GM18502 (cell line): ENCODE measurements around the gene PLD2.
"Not testable (repeated sequence)": the region's sequence is repeated elsewhere in the genome, so short reads cannot be mapped to it uniquely, and the experiment has no call there.

Source experiments
- ATAC-seq: cut with Tn5 transposase; IDR thresholded peaks from one replicate; pipeline ENCODE4 v1.9.1; 2021; ENCODE audit warnings: mild to moderate bottlenecking; ENCODE audit not compliant: unreplicated experiment, poor library complexity

The PLD2 gene

DNA sequence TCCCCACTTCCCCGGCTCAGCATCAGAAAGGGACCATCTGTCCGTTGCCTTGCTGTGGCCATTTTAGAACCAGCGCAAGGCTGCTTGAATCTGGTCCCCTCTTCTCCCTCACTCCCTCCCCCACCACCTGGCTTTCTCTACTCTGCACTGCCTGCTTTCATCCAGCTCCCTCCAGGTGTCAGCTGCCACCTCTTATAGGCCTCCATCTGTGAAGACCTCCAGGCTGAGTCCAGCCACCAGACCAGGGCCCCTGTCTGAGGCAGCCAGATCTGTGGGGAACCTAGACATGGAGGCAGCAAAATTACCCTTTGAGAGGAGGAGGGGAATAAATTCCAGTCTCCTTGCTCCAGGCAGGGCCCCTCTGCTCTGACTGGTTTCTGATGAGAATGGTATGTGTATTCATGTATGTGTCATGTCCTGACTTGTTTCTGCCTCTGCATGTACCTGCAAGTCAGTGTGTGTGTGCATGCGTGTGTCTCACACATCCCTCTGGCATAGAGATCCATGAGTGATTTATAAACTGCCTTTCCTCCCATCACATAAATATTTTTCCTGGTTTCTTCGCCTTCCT lies 47.2 kb downstream of the PLD2 start:
- no peak for ATAC-seq

DNA sequence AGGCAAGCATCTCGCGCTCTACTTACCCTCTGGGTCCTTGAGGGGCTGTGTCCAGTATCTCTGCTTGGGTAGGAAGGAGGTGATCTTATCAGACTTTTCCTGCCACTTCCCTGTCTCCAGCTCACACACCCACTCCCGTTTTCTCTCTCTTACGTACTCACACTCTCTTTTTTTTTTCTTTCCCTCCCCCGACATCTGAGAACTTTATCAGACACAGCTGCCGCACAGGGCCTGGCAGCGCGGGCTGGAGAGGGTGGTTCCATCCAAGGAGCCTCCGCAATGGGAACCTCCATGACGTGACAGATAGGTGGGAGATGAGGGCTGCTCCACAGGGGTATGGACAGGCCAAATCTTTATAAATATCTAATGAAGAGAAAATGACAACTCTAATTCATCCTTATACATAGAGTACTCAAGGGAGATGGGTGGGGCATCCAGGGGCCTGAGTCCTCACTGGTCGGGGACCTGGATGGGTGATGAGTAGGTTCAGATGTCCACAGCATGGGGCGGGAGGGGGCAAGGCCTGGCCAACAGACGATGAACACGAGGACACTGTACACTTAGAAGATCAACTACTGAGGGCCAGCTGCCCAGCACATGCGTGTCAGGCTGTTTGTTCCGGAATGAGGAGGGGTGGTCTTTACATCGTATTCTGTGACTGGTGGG lies 49.5 kb downstream of the PLD2 start:
- no peak for ATAC-seq

DNA sequence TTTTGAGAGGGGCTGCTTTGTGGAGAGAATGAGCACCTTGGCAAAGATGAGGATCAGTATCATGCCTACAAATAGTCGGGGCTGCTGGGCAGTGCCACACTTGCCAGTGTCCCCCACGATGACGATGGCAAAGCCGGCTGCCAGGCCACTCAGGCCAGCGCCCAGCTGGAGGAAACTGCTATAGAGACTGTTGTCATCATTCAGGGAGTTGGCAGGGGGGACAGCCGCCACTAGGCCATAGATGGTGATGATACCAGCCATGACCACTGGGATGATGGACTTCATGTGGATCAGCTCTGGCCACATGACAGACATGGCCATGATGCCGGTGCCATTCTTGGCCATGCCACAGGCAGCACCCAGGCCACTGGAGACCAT lies 50.0 kb downstream of the PLD2 start:
- ATAC-seq, result no peak

DNA sequence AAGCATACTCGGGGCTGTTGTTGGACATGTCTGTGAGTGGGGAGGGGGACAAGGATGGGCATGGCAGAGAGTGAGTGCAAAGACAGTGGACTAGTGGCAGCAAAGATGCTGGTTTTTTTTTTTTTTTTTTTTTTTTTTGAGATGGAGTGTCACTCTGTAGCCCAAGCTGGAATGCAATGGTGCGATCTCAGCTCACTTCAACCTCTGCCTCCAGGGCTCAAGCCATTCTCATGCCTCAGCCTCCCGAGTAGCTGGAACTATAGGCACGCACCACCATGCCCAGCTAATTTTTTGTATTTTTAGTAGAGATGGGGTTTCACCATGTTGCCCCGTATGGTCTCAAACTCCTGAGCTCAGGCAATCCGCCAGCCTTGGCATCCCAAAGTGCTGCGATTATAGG lies 50.4 kb downstream of the PLD2 start:
- not testable (repeated sequence) for ATAC-seq

DNA sequence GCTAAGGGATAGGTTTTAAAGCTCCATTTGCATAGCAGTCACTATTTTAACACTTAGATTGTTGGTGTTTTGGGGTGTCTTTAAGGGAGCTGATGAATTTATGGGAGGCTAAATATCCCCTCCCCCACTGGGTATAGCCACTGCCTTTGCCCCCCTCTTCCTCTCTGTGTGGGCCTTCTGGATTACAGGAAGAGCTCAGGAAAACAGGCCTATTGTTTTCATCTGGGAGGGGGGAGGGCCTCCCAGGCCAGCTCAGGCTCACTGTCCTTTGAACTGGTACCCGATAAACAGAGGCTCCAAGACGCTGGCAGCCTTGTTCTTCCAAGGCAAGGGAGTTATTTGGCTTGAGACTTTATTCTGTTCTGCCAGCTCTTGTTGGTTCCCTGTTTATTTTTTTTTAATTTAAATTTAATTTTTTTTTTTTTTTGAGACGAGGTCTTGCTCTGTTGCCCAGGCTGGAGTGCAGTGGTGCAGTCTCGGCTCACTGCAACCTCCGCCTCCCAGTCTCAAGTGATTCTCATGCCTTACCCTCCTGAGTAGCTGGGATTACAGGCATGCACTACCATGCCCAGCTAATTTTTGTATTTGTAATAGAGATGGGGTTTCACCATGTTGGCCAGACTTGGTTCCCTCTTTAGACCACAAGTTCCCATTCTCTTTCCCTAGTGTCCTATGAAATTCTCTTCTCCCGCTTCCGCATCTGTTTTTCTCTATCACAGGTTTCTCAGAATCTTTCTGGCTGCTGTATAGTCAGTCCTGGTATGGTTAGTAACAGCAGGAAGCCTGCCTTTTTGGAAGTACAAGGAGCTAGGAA lies 51.3 kb downstream of the PLD2 start:
- ATAC-seq, result no peak

DNA sequence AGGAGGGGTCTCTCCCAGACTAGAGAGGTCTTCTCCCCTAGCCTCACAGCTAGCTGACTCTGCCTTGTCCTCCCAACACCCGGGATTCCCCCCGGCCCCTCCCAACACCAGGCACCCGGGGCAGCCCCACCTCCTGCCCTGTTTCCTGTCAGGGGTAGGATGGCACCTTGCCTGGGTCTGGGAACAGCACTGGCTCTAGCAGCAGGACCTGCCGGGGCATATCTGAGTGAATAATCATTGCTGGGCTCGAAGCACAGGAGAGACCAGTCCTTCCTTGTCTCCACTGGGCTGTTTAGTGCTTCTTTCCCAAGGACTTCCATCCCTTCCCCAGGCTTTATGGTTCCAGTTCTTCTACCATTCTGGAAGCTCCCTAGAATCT lies 51.9 kb downstream of the PLD2 start:
- no peak for ATAC-seq

DNA sequence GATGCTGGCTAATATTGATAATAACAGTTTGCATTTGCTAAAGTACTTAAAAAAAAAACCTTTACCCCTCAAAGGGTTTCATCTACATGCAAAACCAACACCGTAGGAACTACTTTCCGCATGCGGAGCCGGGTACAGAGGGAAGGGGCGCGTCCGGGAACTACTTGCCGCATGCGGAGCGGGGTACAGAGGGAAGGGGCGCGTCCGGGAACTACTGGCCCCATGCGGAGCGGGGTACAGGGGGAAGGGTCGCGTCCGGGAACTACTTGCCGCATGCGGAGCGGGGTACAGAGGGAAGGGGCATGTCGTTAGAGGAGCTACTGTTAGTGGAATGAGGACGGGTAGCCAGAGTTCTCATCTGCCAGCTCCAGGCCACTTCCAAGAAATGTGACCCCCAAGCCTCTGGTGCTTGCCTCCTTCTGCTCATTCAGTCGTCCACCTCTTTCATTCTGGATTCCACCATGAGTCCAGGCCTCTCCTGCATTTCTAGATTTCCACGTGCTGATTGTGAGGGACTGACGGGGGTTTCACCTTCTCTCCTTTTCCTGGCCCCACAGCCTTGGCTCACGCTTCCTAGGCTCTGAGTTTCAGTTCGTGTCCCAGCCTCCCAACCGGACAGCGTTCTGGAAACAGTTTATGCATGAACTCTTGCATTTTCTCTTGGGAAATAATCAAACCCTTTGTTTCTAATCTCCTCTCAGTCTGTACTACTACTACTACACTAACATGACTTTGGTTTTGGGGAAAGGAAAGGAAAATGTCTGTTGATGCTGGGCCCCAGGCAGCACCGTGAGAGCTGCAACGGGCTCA lies 53.1 kb downstream of the PLD2 start:
- ATAC-seq, result no peak

DNA sequence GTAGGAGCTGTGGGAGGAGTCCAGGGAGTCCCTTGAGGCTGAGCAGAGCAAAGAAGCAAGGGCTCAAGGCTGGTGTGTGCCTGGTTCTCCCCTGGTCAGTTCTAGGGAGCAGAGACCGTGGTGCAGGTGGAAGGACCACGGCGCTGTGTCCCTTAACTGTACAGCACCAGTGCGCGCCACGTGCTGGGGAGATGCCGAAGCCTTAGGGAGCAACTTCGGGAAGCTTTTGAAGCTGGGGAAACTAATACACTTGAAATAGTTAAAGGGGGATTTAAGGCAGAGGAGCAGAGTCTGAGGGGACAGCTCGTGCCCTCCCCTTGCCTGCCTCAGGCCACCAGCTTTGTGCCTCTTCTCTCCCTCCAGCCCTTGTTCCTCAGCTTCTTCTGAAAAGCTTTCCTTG lies 53.7 kb downstream of the PLD2 start:
- no peak for ATAC-seq

DNA sequence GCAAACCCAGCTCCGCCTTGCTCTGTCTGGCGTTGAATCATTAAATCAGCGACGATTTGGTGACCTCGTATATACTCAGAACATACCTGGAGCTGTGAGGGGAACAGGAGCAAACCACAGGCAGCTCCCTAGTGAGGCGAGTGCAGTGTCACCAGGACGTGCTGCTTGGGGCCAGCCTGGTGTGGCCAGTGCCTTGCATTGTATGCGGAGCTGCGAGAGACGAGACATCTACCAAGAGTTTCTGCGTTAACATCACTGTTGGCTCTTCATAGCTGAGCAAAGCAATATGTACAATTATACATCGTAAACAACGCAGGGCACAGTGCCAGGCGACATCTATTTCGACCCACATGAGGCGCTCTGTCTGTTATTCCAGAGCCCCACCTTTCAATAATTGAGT lies 54.1 kb downstream of the PLD2 start:
- no peak for ATAC-seq

DNA sequence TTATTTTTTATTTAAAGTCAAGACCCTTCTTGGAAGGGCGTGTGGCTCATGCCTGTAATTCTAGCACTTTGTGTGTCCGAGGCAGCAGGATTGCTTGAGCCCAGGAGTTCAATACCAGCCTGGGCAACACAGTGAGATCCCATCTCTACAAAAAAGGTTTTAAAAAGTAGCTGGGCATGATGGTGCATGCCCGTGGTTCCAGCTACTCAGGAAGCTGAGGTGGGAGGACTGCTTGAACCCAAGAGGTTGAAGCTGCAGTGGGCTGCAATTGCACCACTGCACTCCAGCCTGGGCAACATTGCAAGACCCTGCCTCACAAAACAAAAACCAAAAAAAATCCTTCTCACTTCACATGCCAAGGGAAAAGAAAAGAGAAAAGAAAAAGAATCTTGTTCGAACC lies 55.8 kb downstream of the PLD2 start:
- ATAC-seq, result no peak

DNA sequence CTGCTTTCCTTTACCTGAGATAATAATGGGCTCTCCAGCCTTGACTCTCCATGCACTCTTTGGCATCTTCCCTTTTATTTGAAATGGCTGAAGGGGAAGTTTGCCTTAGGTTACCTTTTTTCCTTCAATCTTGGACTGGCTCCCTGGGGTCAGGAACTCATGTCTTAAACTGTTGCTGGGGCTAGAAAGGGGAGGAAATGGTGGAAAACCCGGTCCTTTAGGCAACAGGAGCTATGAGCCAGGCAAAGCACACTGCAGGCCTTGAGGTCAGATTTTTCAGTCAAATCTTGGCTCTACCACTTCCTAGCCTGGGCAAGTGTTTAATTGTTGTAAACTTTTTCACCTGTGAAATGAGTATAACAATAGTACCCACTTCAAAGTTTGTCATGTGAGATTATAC lies 56.4 kb downstream of the PLD2 start:
- no peak for ATAC-seq

DNA sequence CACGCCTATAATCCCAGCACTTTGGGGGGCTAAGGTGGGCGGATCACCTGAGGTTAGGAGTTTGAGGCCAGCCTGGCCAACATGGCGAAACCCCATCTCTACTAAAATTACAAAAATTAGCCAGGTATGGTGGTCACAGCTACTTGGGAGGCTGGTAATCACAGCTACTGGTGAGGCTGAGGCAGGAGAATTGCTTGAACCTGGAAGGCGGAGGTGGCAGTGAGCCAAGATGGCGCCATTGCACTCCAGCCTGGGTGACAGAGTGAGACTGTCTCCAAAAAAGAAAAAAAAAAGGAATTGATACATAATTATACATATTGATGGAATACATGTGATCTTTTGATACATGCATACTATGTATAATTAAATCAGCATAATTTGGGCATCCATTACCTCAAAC lies 60.6 kb downstream of the PLD2 start:
- ATAC-seq, result not testable (repeated sequence)

DNA sequence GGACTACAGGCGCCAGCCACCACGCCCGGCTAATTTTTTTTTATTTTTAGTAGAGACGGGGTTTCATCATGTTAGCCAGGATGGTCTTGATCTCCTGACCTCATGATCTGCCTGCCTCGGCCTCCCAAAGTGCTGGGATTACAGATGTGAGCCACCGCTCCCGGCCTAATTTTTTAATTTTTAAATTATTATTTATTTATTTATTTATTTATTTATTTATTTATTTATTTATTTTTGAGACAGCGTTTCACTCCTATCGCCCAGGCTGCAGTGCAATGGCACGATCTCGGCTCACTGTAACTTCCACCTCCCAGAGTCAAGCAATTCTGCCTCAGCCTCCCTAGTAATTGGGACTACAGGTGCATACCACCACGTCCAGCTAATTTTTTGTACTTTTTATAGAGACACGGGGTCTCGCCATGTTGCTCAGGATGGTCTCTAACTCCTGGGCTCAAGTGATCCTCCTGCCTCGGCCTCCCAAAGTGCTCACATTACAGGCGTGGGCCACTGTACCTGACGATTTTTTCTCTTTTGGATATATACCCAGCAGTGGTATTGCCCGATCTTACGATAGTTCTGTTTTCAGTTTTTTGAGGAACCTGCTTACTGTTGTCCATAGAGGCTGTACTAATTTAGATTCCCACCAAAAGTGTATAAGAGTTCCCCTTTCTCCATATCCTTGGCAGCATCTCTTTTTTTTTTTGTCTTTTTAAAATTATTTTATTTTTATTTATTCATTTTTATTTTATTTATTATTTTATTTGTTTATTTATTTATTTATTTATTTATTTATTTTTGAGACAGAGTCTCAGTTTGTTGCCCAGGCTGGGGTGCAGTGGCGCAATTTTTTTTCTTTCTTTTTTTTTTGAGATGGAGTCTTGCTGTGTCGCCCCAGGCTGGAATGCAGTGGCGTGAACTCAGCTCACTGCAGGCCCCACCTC lies 62.4 kb downstream of the PLD2 start:
- not testable (repeated sequence) for ATAC-seq

DNA sequence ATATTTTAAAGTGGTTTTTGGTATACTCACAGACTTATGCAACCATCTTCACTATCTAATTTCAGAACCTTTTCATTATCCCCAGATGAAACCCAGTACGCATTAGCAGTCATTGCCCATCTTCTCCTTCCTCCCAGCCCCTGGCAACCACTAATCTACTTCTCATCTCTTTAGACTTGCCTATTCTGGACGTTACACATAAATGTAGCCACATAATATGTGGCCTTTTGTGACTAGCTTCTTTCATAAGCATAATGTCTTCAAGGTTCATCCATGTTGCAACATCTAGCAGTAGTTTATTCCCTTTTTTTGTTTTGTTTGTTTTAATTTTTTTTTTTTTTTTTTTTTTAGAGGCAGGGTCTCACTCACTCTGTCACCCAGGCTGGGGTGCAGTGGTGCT lies 63.9 kb downstream of the PLD2 start:
- ATAC-seq, result no peak

DNA sequence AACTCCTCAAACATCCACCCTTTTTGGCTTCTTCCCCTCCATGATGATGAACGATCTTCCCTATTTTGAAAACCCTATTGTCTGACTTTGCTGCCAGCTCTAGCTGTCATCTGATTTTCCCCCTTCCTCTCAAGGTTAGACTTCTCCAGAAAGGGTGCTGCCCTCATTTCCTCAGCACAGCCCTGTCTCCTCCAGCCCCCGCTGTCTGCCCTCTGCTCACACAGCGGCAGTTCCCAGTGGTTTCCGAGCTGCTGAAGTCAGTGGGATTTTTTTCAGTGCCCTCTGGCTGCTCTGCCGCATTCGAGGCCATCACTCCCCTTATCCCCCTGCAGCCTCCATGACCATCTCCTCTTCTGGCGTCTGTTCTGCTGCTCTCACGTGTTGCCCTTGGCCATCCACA lies 65.8 kb downstream of the PLD2 start:
- ATAC-seq, result no peak
